Measurements from ENCODE around the gene LMO7.

Gene LMO7

GRCh38 chr13:75861786-75862185 is 225.7 kb downstream of the LMO7 start:
- no peak for DNase-seq

- no peak for DNase-seq
Observed at GRCh38 chr13:75864718-75865117, 228.6 kb downstream of the LMO7 start.

GRCh38 chr13:75867379-75868117 is 231.4 kb downstream of the LMO7 start:
- no peak for DNase-seq

GRCh38 chr13:75869981-75870380 is 233.9 kb downstream of the LMO7 start:
- DNase-seq: no peak

- DNase-seq: no peak
Observed at GRCh38 chr13:75870397-75870903, 234.3 kb downstream of the LMO7 start.

- no peak for DNase-seq
Observed at GRCh38 chr13:75871059-75871458, 234.9 kb downstream of the LMO7 start.

- DNase-seq: no peak
Observed at GRCh38 chr13:75872980-75873379, 236.8 kb downstream of the LMO7 start.

GRCh38 chr13:75873494-75873893 is 237.4 kb downstream of the LMO7 start:
- DNase-seq: no peak

- DNase-seq: no peak
Observed at GRCh38 chr13:75875450-75875849, 239.3 kb downstream of the LMO7 start.

GRCh38 chr13:75876142-75877050 is 240.3 kb downstream of the LMO7 start:
- peak; percentile 6 for DNase-seq

- DNase-seq: no peak
Observed at GRCh38 chr13:75877071-75877470, 240.9 kb downstream of the LMO7 start.

- DNase-seq: no peak
Observed at GRCh38 chr13:75879656-75880055, 243.5 kb downstream of the LMO7 start.

- DNase-seq: no peak
Observed at GRCh38 chr13:75881109-75881775, 245.1 kb downstream of the LMO7 start.

GRCh38 chr13:75882261-75882660 is 246.1 kb downstream of the LMO7 start:
- DNase-seq: no peak

- no peak for DNase-seq
Observed at GRCh38 chr13:75889427-75889826, 253.3 kb downstream of the LMO7 start.

GRCh38 chr13:75895168-75895567 is 259.0 kb downstream of the LMO7 start:
- DNase-seq: no peak

- DNase-seq: no peak
Observed at GRCh38 chr13:75896271-75896670, 260.1 kb downstream of the LMO7 start.

GRCh38 chr13:75897386-75897785 is 261.3 kb downstream of the LMO7 start:
- DNase-seq: no peak

GRCh38 chr13:75901501-75901900 is 265.4 kb downstream of the LMO7 start:
- DNase-seq: no peak

GRCh38 chr13:75902166-75903104 is 266.3 kb downstream of the LMO7 start:
- DNase-seq: no peak

GRCh38 chr13:75904012-75904411 is 267.9 kb downstream of the LMO7 start:
- no peak for DNase-seq

- no peak for DNase-seq
Observed at GRCh38 chr13:75906315-75906714, 270.2 kb downstream of the LMO7 start.
